Measurements from ENCODE around the gene PLA2G6. TPM values are rescaled to one million over a fixed set of nuclear protein-coding genes. Genes with fewer than 3 reads are reported as not detected.

The PLA2G6 gene
- total RNA-seq, 1 experiment from 2014 or later: 24.1 TPM

- Histone ChIP-seq H3K27ac (ENCODE audit: insufficient read length, low read depth, low read length) (no peak overlapping the region), H3T11ph (ENCODE audit: low read length) (no peak overlapping the region), H2BK20ac (ENCODE audit: low read depth, low read length, poor library complexity, severe bottlenecking) (no peak overlapping the region), H3K79me1 (ENCODE audit: insufficient read depth, low read depth, low read length, poor library complexity, severe bottlenecking) (no peaks in the 10 kb centered on the region), H2BK12ac (ENCODE audit: insufficient read length, low read depth, low read length) (no peak overlapping the region), H3K23me2 (ENCODE audit: insufficient read length, low read depth, low read length, poor library complexity, severe bottlenecking) (peaks cover 4% of the 10 kb centered on the region), H3K18ac (ENCODE audit: insufficient read length, low read depth, low read length) (no peak overlapping the region), H3K4me1 (ENCODE audit: insufficient read depth, low read length) (no peaks in the 10 kb centered on the region), H2AFZ (ENCODE audit: low read length) (no peak overlapping the region), H3K14ac (ENCODE audit: insufficient read depth, low read length) (no peak overlapping the region), H3K23ac (ENCODE audit: insufficient read length, low read depth, low read length) (no peak overlapping the region), H3K79me2 (ENCODE audit: insufficient read depth, low read length) (no peaks in the 10 kb centered on the region), H3K56ac (ENCODE audit: insufficient read length, low read depth, low read length) (no peak overlapping the region), H2BK15ac (ENCODE audit: low read depth, low read length) (no peak overlapping the region), H4K8ac (replicated peaks; ENCODE audit: insufficient read length, low read depth, low read length) (no peak overlapping the region), H4K20me1 (ENCODE audit: control insufficient read depth, insufficient read depth, insufficient read length) (no peaks in the 10 kb centered on the region), H2BK5ac (ENCODE audit: insufficient read length, low read length) (no peak overlapping the region), H4K91ac (ENCODE audit: insufficient read length, low read depth, low read length) (no peak overlapping the region), H4K5ac (ENCODE audit: insufficient read length, low read depth, low read length) (no peak overlapping the region), H2BK120ac (ENCODE audit: low read depth, low read length, poor library complexity, severe bottlenecking) (no peak overlapping the region), H3K4me2 (ENCODE audit: insufficient read depth, insufficient read length, low read length) (peak overlapping the region; percentile 20), H3K9ac (ENCODE audit: extremely low read depth, insufficient read length, low read length) (no peak overlapping the region), H3K9me3 (ENCODE audit: control insufficient read depth, low read depth, low read length) (no peaks in the 10 kb centered on the region), H3K27me3 (ENCODE audit: insufficient read depth, low read length) (no peaks in the 10 kb centered on the region), H3K4ac (ENCODE audit: low read depth, low read length) (no peak overlapping the region), H2AK5ac (ENCODE audit: insufficient read length, low read length) (no peak overlapping the region)
- peak overlapping the region; percentile 62 to 79 for H3K4me3 Mint-ChIP-seq
- H3K4me1 Mint-ChIP-seq: peaks cover 11 to 23% of the 10 kb centered on the region in 2 experiments
- peaks cover 0 to 10% (median 1%) of the 10 kb centered on the region in 3 experiments; a peak in 4 of 7 replicates for H3K36me3 Mint-ChIP-seq (ENCODE audit: insufficient read depth in 1 of 3, low read depth in 3 of 3)
- no peak for TF ChIP-seq CTCF (conservative IDR thresholded peaks at IDR 0.05)
- peak; percentile 62 for DNase-seq
- WGBS (ENCODE audit: extremely low coverage, insufficient read length, low lambda C conversion rate): no CpG with 5 or more reads among the region's 15 CpGs
- H3K27ac Mint-ChIP-seq: peak overlapping the region; percentile 49 to 89 (median 86); a peak in 3 of 7 replicates
- peaks cover 3% of the 10 kb centered on the region for H3K27me3 Mint-ChIP-seq (ENCODE audit: low read depth)
- no peaks in the 10 kb centered on the region; a peak in 1 of 5 replicates for H3K9me3 Mint-ChIP-seq
These were observed 84.6 kb downstream of the PLA2G6 start for GRCh38 chr22:38097058-38097457.

All from H9 (cell line).